K562 treated with DMSO at 1 percent for 4 hours (cell line): ENCODE measurements around the gene TPMT. TPM values are rescaled to one million over a fixed set of nuclear protein-coding genes. Genes with fewer than 3 reads are reported as not detected.

Experiments
- total RNA-seq: library from RNA; unstranded; fragments of 300-600 nt; gene quantifications from 2 replicates; pipeline ENCODE4 v1.2.3, GENCODE V29; 2022; ENCODE audit not compliant: insufficient read depth

Gene TPMT
- total RNA-seq = 17.7 and 21.4 TPM in 2 replicates

GRCh38 chr6:18154507-18155149 is at the start of gene TPMT:
TSS of gene TPMT (minus strand) at chr6:18155077. CDS start at chr6:18149127, 5,950 bp downstream.

GRCh38 chr6:18155150-18155863 is 430 bp upstream of the TPMT start, which contains the start of gene KDM1B:
TSS of gene KDM1B (plus strand) at chr6:18155422. CDS start at chr6:18159896, 4,474 bp downstream.

GRCh38 chr6:18122128-18123093 is 32.5 kb downstream of the TPMT start, which contains the start of gene NHLRC1:
TSS of gene NHLRC1 (minus strand) at chr6:18122677. CDS start at chr6:18122606, 71 bp downstream.

Other genes with a start within 250 kb of the TPMT start
- gene KIF13A, start 167.4 kb downstream of the TPMT start, total RNA-seq = 20.2 and 29.1 TPM in 2 replicates
- gene NHLRC1, start 32.4 kb downstream of the TPMT start, total RNA-seq = not detected in 2 replicates
- 28.2 and 28.3 TPM in 2 replicates for gene KDM1B, start 345 bp upstream of the TPMT start, total RNA-seq
- 84.9 and 99.5 TPM in 2 replicates for gene DEK, start 109.5 kb upstream of the TPMT start, total RNA-seq
- gene RNF144B, start 232.3 kb upstream of the TPMT start, total RNA-seq = not detected in 2 replicates